WTC11 (cell line): Measurements from ENCODE around the gene NR5A1. TPM values are rescaled to one million over a fixed set of nuclear protein-coding genes. Genes with fewer than 3 reads are reported as not detected.

Experiments
- ATAC-seq: fragments of 200-7000 bp; cut with Tn5 transposase; 2 replicates; pipeline ENCODE4 v1.10.0; 2021; ENCODE audit warnings: mild to moderate bottlenecking, moderate library complexity
- CTCF ChIA-PET: fragments of 300-600 bp; sonication (Branson Sonifier 250); formaldehyde crosslinking; loops from one replicate; lab custom pipeline; 2021; ENCODE audit warnings: antibody characterized with exemption; lab: Charles Lee
- POLR2A ChIA-PET: fragments of 350-600 bp; sonication (Branson Sonifier 250); formaldehyde crosslinking; loops from one replicate; lab custom pipeline; 2021; ENCODE audit warnings: antibody characterized with exemption; lab: Charles Lee
- DNase-seq: peaks from one replicate; pipeline ENCODE4 v3.0.0; 2021; ENCODE audit warnings: low spot score
- H3K27ac Mint-ChIP-seq: 2 replicates; pipeline ENCODE4 v1.8.0; 2021; ENCODE audit warnings: mixed read lengths
- H3K27me3 Mint-ChIP-seq: 2 replicates; pipeline ENCODE4 v1.8.0; 2021; ENCODE audit warnings: low read depth, mild to moderate bottlenecking, moderate library complexity, mixed read lengths
- H3K36me3 Mint-ChIP-seq: 2 replicates; pipeline ENCODE4 v1.8.0; 2021; ENCODE audit warnings: mixed read lengths
- H3K4me1 Mint-ChIP-seq: 2 replicates; pipeline ENCODE4 v1.8.0; 2022; ENCODE audit warnings: mixed read lengths
- H3K4me3 Mint-ChIP-seq: 2 replicates; pipeline ENCODE4 v1.8.0; 2021; ENCODE audit warnings: mild to moderate bottlenecking, moderate library complexity, mixed read lengths
- H3K9me3 Mint-ChIP-seq: 2 replicates; pipeline ENCODE4 v1.8.0; 2021; ENCODE audit warnings: mixed read lengths
- AR ChIP-seq: fragments of 250-450 bp; sonication (Bioruptor Pico); IDR thresholded peaks from 2 replicates; pipeline ENCODE4 v1.9.0; 2021; ENCODE audit warnings: mild to moderate bottlenecking
- JUN ChIP-seq: sonication (generic); formaldehyde crosslinking; IDR thresholded peaks from 2 replicates; pipeline ENCODE4 v1.8.0; 2023; ENCODE audit warnings: mild to moderate bottlenecking, missing genetic modification reagents
- MAX ChIP-seq: sonication (generic); formaldehyde crosslinking; IDR thresholded peaks from 2 replicates; pipeline ENCODE4 v1.8.0; 2022; ENCODE audit warnings: mild to moderate bottlenecking, missing genetic modification reagents
- NFE2L1 ChIP-seq: sonication (generic); formaldehyde crosslinking; IDR thresholded peaks from 2 replicates; pipeline ENCODE4 v1.8.1; 2023; ENCODE audit warnings: missing genetic modification reagents
- NR1H2 ChIP-seq: sonication (generic); formaldehyde crosslinking; IDR thresholded peaks from 2 replicates; pipeline ENCODE4 v1.9.0; 2021; ENCODE audit warnings: mild to moderate bottlenecking, moderate library complexity, missing genetic modification reagents
- NR3C1 ChIP-seq: sonication (generic); formaldehyde crosslinking; conservative IDR thresholded peaks from 2 replicates; pipeline ENCODE4 v1.8.1; 2023; ENCODE audit warnings: low read depth, mild to moderate bottlenecking, missing genetic modification reagents
- OVOL2 ChIP-seq: fragments of 250-450 bp; sonication (Bioruptor Pico); IDR thresholded peaks from 2 replicates; pipeline ENCODE4 v1.9.0; 2021; ENCODE audit warnings: mild to moderate bottlenecking, borderline replicate concordance
- STAT6 ChIP-seq: sonication (generic); formaldehyde crosslinking; conservative IDR thresholded peaks from 2 replicates; pipeline ENCODE4 v1.8.1; 2023; ENCODE audit warnings: mild to moderate bottlenecking, low read depth, missing genetic modification reagents, moderate library complexity
- ZNF138 ChIP-seq: sonication (generic); formaldehyde crosslinking; conservative IDR thresholded peaks from 2 replicates; pipeline ENCODE4 v1.8.1; 2022; ENCODE audit warnings: mild to moderate bottlenecking, moderate library complexity, missing genetic modification reagents
- ZNF512 ChIP-seq: sonication (generic); formaldehyde crosslinking; IDR thresholded peaks from 2 replicates; pipeline ENCODE4 v1.8.1; 2022; ENCODE audit warnings: missing genetic modification reagents, borderline replicate concordance
- total RNA-seq: library from RNA; stranded (reverse); gene quantifications from 3 replicates; pipeline ENCODE4 v1.2.3, GENCODE V29; 2021
- TF ChIP-seq, protein P1 (sequence below): sonication (generic); formaldehyde crosslinking; IDR thresholded peaks from 2 replicates; pipeline ENCODE4 v1.8.1; 2023; ENCODE audit warnings: mild to moderate bottlenecking, missing genetic modification reagents
- TF ChIP-seq, protein P2 (sequence below): fragments of 250-450 bp; sonication (Bioruptor Pico); IDR thresholded peaks from 2 replicates; pipeline ENCODE4 v1.8.0; 2021; ENCODE audit warnings: mild to moderate bottlenecking
- TF ChIP-seq, protein P3 (sequence below): fragments of 200-600 bp; IDR thresholded peaks from 2 replicates; pipeline ENCODE4 v1.8.0; 2022; ENCODE audit warnings: antibody characterized with exemption
- TF ChIP-seq, protein P4 (sequence below): sonication (generic); formaldehyde crosslinking; IDR thresholded peaks from 2 replicates; pipeline ENCODE4 v1.8.1; 2022; ENCODE audit warnings: low read depth, missing genetic modification reagents, borderline replicate concordance
- TF ChIP-seq, protein P5 (sequence below): sonication (generic); formaldehyde crosslinking; IDR thresholded peaks from 2 replicates; pipeline ENCODE4 v1.8.0; 2023; ENCODE audit warnings: mild to moderate bottlenecking, missing genetic modification reagents

NR5A1 gene
- total RNA-seq, 1 experiment from 2014 or later, result 0.77 TPM

DNA sequence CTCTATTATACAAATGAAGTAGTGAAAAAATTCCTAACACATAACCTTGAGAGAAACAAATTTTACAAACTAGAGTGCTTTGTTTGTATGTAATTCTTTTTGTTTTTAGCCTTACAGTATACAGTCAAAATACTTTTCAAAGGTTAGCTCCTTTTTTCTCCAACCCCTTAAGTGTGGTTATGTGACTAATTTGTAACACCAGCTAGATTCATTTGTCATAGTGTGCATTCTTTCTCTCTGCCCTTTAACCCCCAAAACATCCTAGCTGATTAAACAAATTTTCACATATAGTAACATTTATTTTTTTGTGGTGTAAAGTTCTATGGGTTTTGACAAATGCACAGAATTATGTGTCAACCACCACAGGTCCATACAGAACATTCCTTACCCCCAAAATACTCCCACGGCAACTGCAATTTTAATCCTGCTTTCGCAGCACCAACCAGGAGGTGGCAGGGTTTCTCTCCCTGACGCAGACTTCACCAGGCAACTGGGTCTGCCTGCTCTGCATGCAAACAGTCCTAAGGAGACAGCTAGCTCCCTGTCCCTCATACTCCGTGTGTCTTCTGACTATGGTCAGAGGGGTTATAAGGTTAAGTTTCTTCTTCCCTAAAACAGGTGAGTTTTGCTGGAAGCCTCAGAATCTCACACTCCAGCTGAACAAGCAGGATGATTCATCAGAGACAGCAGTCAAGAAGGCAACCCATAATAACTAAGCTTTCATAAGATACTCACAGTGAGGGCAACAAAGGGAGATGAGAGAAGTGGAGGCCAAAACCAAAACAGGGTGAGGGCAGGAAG is 44.5 kb upstream of the NR5A1 start:
- Mint-ChIP-seq H3K36me3 (peaks cover 10% of the 10 kb centered on the region; the same call in 1 of the 2 replicates), H3K4me3 (no peak overlapping the region), H3K27me3 (no peaks in the 10 kb centered on the region), H3K27ac (no peak overlapping the region), H3K9me3 (no peaks in the 10 kb centered on the region), H3K4me1 (peaks cover 13% of the 10 kb centered on the region)
- CTCF ChIA-PET, result interaction anchor here (0.6 to 7.7 kb wide), 38 partner anchors 10 to 302 kb away, joined by 3 to 95 read pairs (median 5); partner anchors contain the start of genes NR6A1 and WDR38
- peak; percentile 77 for DNase-seq
- POLR2A ChIA-PET, result no interaction called here
- ATAC-seq, result peak; percentile 98
- TF ChIP-seq, protein P1, sequence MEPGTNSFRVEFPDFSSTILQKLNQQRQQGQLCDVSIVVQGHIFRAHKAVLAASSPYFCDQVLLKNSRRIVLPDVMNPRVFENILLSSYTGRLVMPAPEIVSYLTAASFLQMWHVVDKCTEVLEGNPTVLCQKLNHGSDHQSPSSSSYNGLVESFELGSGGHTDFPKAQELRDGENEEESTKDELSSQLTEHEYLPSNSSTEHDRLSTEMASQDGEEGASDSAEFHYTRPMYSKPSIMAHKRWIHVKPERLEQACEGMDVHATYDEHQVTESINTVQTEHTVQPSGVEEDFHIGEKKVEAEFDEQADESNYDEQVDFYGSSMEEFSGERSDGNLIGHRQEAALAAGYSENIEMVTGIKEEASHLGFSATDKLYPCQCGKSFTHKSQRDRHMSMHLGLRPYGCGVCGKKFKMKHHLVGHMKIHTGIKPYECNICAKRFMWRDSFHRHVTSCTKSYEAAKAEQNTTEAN (CRISPR knock-in tag), result no peak
- TF ChIP-seq, protein P2, sequence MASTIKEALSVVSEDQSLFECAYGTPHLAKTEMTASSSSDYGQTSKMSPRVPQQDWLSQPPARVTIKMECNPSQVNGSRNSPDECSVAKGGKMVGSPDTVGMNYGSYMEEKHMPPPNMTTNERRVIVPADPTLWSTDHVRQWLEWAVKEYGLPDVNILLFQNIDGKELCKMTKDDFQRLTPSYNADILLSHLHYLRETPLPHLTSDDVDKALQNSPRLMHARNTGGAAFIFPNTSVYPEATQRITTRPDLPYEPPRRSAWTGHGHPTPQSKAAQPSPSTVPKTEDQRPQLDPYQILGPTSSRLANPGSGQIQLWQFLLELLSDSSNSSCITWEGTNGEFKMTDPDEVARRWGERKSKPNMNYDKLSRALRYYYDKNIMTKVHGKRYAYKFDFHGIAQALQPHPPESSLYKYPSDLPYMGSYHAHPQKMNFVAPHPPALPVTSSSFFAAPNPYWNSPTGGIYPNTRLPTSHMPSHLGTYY (CRISPR knock-in tag), result no peak
- no peak for TF ChIP-seq OVOL2 (CRISPR knock-in tag)
- TF ChIP-seq JUN (CRISPR knock-in tag), result no peak
- TF ChIP-seq, protein P3, sequence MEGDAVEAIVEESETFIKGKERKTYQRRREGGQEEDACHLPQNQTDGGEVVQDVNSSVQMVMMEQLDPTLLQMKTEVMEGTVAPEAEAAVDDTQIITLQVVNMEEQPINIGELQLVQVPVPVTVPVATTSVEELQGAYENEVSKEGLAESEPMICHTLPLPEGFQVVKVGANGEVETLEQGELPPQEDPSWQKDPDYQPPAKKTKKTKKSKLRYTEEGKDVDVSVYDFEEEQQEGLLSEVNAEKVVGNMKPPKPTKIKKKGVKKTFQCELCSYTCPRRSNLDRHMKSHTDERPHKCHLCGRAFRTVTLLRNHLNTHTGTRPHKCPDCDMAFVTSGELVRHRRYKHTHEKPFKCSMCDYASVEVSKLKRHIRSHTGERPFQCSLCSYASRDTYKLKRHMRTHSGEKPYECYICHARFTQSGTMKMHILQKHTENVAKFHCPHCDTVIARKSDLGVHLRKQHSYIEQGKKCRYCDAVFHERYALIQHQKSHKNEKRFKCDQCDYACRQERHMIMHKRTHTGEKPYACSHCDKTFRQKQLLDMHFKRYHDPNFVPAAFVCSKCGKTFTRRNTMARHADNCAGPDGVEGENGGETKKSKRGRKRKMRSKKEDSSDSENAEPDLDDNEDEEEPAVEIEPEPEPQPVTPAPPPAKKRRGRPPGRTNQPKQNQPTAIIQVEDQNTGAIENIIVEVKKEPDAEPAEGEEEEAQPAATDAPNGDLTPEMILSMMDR, result peak; percentile 23; the same call in 1 of the 2 replicates

DNA sequence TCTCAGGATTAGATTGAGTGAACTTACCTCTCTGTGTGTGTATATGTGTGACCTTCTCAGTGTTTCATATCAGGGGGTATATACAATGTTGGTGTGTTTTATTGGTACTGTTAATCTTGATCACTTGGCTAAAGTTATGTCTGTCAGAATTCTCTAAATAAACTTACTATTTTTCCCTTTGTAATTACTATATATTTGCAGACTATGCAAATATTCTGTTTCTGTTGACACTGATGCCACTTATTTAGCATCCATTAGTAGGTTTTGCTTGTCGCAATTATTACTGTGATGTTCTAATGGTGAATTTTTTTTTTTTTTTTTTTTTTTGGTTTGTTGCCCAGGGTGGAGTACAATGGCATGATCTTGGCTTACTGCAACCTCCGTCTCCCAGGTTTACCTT is 42.9 kb upstream of the NR5A1 start:
- Mint-ChIP-seq H3K27ac (no peak overlapping the region), H3K4me1 (peaks cover 17% of the 10 kb centered on the region), H3K4me3 (no peak overlapping the region), H3K36me3 (peaks cover 10% of the 10 kb centered on the region; the same call in 1 of the 2 replicates), H3K27me3 (no peaks in the 10 kb centered on the region), H3K9me3 (no peaks in the 10 kb centered on the region)
- no peak for DNase-seq
- ChIA-PET POLR2A (no interaction called here), CTCF (interaction anchor here (0.7 to 7.7 kb wide), 3 partner anchors 13 to 162 kb away, joined by 3 to 95 read pairs (median 4); no protein-coding TSS in a partner anchor)
- no peak for ATAC-seq
- TF ChIP-seq NR3C1 (CRISPR knock-in tag) (no peak), STAT6 (no peak), NR1H2 (CRISPR knock-in tag) (no peak), ZNF512 (no peak), AR (CRISPR knock-in tag) (no peak), ZNF138 (CRISPR knock-in tag) (no peak), MAX (no peak), NFE2L1 (CRISPR knock-in tag) (no peak)
- TF ChIP-seq, protein P4, sequence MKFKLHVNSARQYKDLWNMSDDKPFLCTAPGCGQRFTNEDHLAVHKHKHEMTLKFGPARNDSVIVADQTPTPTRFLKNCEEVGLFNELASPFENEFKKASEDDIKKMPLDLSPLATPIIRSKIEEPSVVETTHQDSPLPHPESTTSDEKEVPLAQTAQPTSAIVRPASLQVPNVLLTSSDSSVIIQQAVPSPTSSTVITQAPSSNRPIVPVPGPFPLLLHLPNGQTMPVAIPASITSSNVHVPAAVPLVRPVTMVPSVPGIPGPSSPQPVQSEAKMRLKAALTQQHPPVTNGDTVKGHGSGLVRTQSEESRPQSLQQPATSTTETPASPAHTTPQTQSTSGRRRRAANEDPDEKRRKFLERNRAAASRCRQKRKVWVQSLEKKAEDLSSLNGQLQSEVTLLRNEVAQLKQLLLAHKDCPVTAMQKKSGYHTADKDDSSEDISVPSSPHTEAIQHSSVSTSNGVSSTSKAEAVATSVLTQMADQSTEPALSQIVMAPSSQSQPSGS, result no peak
- TF ChIP-seq, protein P5, sequence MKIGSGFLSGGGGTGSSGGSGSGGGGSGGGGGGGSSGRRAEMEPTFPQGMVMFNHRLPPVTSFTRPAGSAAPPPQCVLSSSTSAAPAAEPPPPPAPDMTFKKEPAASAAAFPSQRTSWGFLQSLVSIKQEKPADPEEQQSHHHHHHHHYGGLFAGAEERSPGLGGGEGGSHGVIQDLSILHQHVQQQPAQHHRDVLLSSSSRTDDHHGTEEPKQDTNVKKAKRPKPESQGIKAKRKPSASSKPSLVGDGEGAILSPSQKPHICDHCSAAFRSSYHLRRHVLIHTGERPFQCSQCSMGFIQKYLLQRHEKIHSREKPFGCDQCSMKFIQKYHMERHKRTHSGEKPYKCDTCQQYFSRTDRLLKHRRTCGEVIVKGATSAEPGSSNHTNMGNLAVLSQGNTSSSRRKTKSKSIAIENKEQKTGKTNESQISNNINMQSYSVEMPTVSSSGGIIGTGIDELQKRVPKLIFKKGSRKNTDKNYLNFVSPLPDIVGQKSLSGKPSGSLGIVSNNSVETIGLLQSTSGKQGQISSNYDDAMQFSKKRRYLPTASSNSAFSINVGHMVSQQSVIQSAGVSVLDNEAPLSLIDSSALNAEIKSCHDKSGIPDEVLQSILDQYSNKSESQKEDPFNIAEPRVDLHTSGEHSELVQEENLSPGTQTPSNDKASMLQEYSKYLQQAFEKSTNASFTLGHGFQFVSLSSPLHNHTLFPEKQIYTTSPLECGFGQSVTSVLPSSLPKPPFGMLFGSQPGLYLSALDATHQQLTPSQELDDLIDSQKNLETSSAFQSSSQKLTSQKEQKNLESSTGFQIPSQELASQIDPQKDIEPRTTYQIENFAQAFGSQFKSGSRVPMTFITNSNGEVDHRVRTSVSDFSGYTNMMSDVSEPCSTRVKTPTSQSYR (CRISPR knock-in tag), result no peak
